ENCODE measurements around the gene LSG1. TPM values are rescaled to one million over a fixed set of nuclear protein-coding genes. Genes with fewer than 3 reads are reported as not detected.
A peak's percentile ranks its signal among the peaks of the same experiment; 100 is the strongest.
"Not testable (repeated sequence)": the region's sequence is repeated elsewhere in the genome, so short reads cannot be mapped to it uniquely, and the experiment has no call there.

LSG1 gene
- total RNA-seq, 2 experiments from 2014 or later, result 47.3 to 55.2 TPM

DNA sequence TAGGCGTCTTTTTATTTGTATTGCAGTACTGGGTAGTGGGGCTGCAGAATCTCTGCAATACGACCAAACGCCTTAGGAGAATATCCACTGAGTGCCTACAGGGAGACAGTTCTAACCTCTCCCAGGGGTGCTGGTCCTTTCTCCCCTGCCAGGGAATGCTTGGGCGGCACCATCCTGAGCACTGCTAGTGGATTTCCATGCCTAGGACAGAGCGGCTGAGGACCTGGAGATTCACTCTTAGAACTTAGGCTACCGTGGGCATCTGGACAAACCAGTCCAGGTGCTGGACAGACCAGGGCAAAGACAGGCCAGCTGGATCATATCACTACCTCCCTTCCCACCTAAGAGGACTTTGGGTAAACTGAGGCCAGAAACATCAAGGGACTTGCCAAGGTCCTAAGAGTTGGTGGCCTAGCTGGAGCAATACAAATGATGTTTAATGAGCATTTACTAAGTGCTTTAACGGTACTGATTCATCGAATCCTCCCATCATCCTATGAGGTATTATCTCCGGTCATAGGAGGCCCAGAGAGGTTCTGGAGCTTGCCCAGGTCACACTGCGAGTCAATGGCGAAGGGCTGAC lies 39.7 kb downstream of the LSG1 start:
- POLR2A ChIA-PET, result no interaction called here
- H3K4me3 Mint-ChIP-seq, result peak overlapping the region; percentile 88
- DNase-seq (no peak), ATAC-seq (ENCODE audit: low read depth) (no peak)
- H3K36me3 Mint-ChIP-seq, result peaks cover 11% of the 10 kb centered on the region
- peak overlapping the region; percentile 30 for H3K27ac Mint-ChIP-seq
- H3K27me3 Mint-ChIP-seq, result peaks cover 3% of the 10 kb centered on the region
- H3K9me3 Mint-ChIP-seq, result no peaks in the 10 kb centered on the region
- peaks cover 5% of the 10 kb centered on the region for H3K4me1 Mint-ChIP-seq

GRCh38 chr3:194631696-194632095 lies 40.3 kb downstream of the LSG1 start:
- DNase-seq (no peak), ATAC-seq (ENCODE audit: low read depth) (no peak)

GRCh38 chr3:194630681-194631080 lies 41.3 kb downstream of the LSG1 start:
- ATAC-seq (ENCODE audit: low read depth); POLR2A ChIA-PET; H3K4me1 Mint-ChIP-seq; DNase-seq; H3K9me3 Mint-ChIP-seq; H3K4me3 Mint-ChIP-seq; H3K27me3 Mint-ChIP-seq; H3K27ac Mint-ChIP-seq: not testable (repeated sequence)
- H3K36me3 Mint-ChIP-seq, result peaks cover 12% of the 10 kb centered on the region

More at GRCh38 chr3:194631696-194632095, 40.3 kb downstream of the LSG1 start:
- peak overlapping the region; percentile 88 for H3K4me3 Mint-ChIP-seq
- POLR2A ChIA-PET, result no interaction called here
- H3K27me3 Mint-ChIP-seq, result peaks cover 3% of the 10 kb centered on the region
- peaks cover 11% of the 10 kb centered on the region for H3K36me3 Mint-ChIP-seq
- peaks cover 5% of the 10 kb centered on the region for H3K4me1 Mint-ChIP-seq
- H3K9me3 Mint-ChIP-seq, result no peaks in the 10 kb centered on the region
- no peak overlapping the region for H3K27ac Mint-ChIP-seq

DNA sequence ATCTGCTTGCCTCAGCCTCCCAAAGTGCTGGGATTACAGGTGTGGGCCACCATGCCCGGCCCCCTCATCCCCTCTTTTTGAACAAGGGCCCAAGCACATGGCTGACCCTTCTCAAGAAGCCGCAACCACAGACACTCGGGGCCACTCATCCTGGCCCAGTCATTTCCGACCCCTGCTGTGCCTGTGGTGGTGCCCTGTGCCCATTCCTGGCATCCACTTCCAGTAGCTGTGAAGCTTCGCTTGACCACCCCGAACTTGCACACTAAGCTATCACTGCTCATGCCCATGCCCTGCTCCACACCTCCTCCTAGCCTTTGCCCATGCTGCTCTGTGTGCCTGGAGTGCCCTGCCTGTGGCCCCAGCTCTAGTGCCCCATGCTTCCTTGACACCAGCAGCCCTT lies 47.0 kb downstream of the LSG1 start:
- H3K9me3 Mint-ChIP-seq, result no peaks in the 10 kb centered on the region
- H3K27ac Mint-ChIP-seq, result no peak overlapping the region
- peaks cover 5% of the 10 kb centered on the region for H3K36me3 Mint-ChIP-seq
- ATAC-seq (ENCODE audit: low read depth), result no peak
- no peaks in the 10 kb centered on the region for H3K27me3 Mint-ChIP-seq
- DNase-seq, result no peak
- POLR2A ChIA-PET, result no interaction called here
- H3K4me3 Mint-ChIP-seq, result no peak overlapping the region
- no peaks in the 10 kb centered on the region for H3K4me1 Mint-ChIP-seq

DNA sequence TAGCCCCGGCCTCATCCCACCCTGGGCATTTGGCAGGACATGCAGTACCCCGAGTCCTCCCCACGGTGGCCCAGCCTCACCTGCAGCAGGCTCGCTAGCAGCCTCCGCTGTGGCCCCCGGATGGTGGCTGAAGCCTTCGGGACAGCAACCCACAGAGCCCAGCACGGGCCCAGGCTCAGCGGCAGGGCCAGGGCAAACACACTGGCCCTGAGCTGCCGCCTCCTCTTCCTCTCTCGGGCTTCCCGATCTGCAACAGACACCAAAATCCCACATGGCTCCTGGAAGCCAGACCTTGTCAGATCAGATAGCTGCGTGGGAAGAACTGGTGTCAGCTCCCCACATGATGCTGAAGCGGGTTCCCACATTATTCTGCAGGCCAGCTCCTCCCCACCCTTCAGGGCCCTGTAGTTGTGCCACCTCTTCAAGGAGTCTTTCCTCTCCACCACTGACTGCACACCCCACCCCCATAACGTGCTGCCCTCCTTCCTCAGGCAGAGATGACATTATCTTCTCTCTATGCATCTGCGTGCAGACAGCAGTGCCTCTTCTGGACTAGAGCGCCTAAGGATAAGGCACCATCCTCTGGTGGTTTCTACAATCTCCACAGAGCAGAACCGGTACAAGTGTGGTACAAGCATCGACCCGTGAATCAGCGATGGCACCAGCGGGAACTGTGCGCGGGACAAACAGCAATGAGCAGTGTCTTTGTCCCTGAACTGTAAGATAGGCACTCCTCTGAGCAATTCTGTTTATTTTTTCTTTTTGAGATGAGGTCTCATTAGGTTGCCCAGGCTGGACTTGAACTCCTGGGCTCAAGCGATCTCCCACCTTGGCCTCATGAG lies 48.3 kb downstream of the LSG1 start:
- POLR2A ChIA-PET, result no interaction called here

DNA sequence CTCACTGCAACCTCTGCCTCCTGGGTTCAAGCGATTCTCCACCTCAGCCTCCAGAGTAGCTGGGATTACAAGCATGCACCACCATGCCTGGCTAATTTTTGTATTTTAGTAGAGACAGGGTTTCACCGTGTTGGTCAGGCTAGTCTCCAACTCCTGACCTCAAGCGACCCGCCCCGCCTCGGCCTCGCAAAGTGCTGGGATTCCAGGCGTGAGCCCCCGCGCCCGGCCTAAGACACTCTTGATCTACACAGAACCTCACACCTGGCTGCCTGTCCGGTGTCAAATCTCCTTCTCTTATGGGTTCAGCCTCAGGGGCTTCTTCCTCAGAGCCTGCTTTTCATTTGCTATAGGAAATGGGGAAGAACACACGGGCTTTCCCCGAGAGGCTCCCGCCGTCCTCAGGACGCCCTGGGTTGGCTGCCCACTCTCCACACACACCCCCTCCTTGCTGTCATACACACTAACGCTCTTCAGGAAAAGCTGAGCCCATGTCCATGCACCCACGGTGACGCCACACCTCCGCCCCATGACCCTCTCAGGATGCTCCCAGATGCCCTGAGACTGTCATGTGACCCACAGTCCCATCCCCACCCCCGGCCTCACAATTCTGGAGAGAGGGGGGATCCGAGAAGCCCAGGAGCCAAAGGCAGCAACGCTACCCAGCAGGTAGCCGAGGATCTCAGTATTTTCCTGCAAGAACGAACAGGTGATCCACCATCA lies 49.2 kb downstream of the LSG1 start:
- H3K27me3 Mint-ChIP-seq, result no peaks in the 10 kb centered on the region
- POLR2A ChIA-PET, result no interaction called here

More for the DNA sequence above, 48.3 kb downstream of the LSG1 start:
- H3K4me3 Mint-ChIP-seq, result no peak overlapping the region
- DNase-seq (no peak), ATAC-seq (ENCODE audit: low read depth) (no peak)
- H3K27ac Mint-ChIP-seq, result no peak overlapping the region
- peaks cover 4% of the 10 kb centered on the region for H3K36me3 Mint-ChIP-seq
- H3K27me3 Mint-ChIP-seq, result no peaks in the 10 kb centered on the region
- no peaks in the 10 kb centered on the region for H3K4me1 Mint-ChIP-seq
- no peaks in the 10 kb centered on the region for H3K9me3 Mint-ChIP-seq

GRCh38 chr3:194621947-194622346 lies 50.0 kb downstream of the LSG1 start:
- Mint-ChIP-seq H3K9me3 (no peaks in the 10 kb centered on the region), H3K27ac (no peak overlapping the region), H3K4me1 (no peaks in the 10 kb centered on the region), H3K4me3 (no peak overlapping the region), H3K27me3 (no peaks in the 10 kb centered on the region), H3K36me3 (peaks cover 3% of the 10 kb centered on the region)
- ATAC-seq (ENCODE audit: low read depth) (no peak), DNase-seq (no peak)
- POLR2A ChIA-PET, result no interaction called here

More for the DNA sequence above, 49.2 kb downstream of the LSG1 start:
- Mint-ChIP-seq H3K36me3 (peaks cover 3% of the 10 kb centered on the region), H3K9me3 (no peaks in the 10 kb centered on the region), H3K4me1 (no peaks in the 10 kb centered on the region), H3K4me3 (no peak overlapping the region), H3K27ac (no peak overlapping the region)
- ATAC-seq (ENCODE audit: low read depth) (no peak), DNase-seq (no peak)

DNA sequence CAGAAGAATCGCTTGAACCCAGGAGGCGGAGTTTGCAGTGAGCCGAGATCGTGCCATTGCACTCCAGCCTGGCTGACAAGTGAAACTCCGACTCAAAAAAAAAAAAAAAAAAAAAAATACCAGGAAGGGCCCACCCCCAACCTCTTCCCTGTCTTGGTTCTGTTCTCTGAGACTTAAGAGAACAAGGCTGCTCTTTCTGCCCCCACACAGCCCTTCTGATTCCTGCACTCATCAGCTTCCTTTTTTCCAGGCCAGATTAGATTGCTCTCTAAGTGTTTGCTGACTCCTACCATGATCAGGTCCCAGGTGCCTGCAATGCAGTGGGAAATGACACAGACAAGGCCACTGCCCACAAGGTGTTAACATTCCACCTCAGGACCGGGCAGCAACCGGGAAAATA lies 51.8 kb downstream of the LSG1 start:
- H3K4me3 Mint-ChIP-seq, result no peak overlapping the region
- POLR2A ChIA-PET, result no interaction called here
- H3K27ac Mint-ChIP-seq, result peak overlapping the region; percentile 50
- ATAC-seq (ENCODE audit: low read depth), result no peak
- DNase-seq, result no peak
- H3K27me3 Mint-ChIP-seq, result no peaks in the 10 kb centered on the region
- H3K4me1 Mint-ChIP-seq, result no peaks in the 10 kb centered on the region
- H3K36me3 Mint-ChIP-seq, result no peaks in the 10 kb centered on the region
- H3K9me3 Mint-ChIP-seq, result no peaks in the 10 kb centered on the region

DNA sequence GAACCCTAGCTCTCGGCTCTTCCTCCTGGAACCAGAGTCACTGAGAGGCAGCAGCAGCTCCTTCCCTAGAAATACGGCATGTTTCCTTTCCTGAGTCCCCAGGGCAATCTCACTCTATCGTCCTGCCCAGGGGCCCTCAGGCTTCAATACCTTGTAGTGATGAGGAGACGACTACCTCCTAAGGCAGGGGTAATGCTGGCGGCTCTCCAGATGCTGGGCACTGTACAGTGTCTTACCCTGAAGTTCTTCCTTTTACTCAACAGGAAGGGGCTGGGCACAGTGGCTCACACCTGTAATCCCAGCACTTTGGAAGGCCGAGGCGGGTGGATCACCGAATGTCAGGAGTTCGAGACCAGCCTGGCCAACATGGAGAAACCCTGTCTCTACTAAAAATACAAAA lies 52.2 kb downstream of the LSG1 start:
- Mint-ChIP-seq H3K4me3 (no peak overlapping the region), H3K27me3 (no peaks in the 10 kb centered on the region), H3K36me3 (no peaks in the 10 kb centered on the region), H3K9me3 (no peaks in the 10 kb centered on the region), H3K27ac (no peak overlapping the region), H3K4me1 (no peaks in the 10 kb centered on the region)
- POLR2A ChIA-PET, result no interaction called here
- ATAC-seq (ENCODE audit: low read depth) (no peak), DNase-seq (no peak)

GRCh38 chr3:194618858-194619608 lies 53.0 kb downstream of the LSG1 start:
- ATAC-seq (ENCODE audit: low read depth) (no peak), DNase-seq (no peak)
- H3K27ac Mint-ChIP-seq, result no peak overlapping the region
- H3K4me3 Mint-ChIP-seq, result no peak overlapping the region
- POLR2A ChIA-PET, result no interaction called here
- H3K4me1 Mint-ChIP-seq, result no peaks in the 10 kb centered on the region
- no peaks in the 10 kb centered on the region for H3K9me3 Mint-ChIP-seq
- no peaks in the 10 kb centered on the region for H3K27me3 Mint-ChIP-seq
- H3K36me3 Mint-ChIP-seq, result no peaks in the 10 kb centered on the region

DNA sequence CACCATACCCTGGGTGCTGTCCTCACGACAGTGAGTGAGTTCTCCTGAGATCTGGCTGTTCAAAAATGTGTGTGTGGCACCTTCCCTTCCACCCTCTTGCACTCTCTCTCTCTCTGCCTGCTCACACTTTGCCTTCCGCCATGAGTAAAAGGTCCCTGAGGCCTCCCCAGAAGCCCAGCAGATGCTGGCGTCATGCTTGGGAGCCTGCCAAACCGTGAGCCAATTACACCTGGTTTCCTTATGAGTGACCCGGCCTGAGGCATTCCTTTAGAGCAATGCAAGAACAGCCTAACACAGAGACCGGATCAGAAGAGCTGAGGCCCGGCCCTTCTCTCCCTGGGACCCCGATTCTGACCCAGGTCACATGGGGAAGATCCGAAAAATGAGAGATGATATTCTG lies 54.2 kb downstream of the LSG1 start:
- Mint-ChIP-seq H3K27ac (no peak overlapping the region), H3K36me3 (no peaks in the 10 kb centered on the region), H3K9me3 (no peaks in the 10 kb centered on the region), H3K27me3 (no peaks in the 10 kb centered on the region), H3K4me3 (no peak overlapping the region), H3K4me1 (no peaks in the 10 kb centered on the region)
- POLR2A ChIA-PET, result no interaction called here
- no peak for DNase-seq
- no peak for ATAC-seq (ENCODE audit: low read depth)

- H3K4me1 Mint-ChIP-seq, result peaks cover 2% of the 10 kb centered on the region
- H3K27ac Mint-ChIP-seq, result no peak overlapping the region
- H3K9me3 Mint-ChIP-seq, result no peaks in the 10 kb centered on the region
- H3K27me3 Mint-ChIP-seq, result no peaks in the 10 kb centered on the region
- POLR2A ChIA-PET, result no interaction called here
- H3K4me3 Mint-ChIP-seq, result no peak overlapping the region
- DNase-seq (no peak), ATAC-seq (ENCODE audit: low read depth) (no peak)
- H3K36me3 Mint-ChIP-seq, result no peaks in the 10 kb centered on the region
Measured at GRCh38 chr3:194617143-194617671, 54.8 kb downstream of the LSG1 start.

DNA sequence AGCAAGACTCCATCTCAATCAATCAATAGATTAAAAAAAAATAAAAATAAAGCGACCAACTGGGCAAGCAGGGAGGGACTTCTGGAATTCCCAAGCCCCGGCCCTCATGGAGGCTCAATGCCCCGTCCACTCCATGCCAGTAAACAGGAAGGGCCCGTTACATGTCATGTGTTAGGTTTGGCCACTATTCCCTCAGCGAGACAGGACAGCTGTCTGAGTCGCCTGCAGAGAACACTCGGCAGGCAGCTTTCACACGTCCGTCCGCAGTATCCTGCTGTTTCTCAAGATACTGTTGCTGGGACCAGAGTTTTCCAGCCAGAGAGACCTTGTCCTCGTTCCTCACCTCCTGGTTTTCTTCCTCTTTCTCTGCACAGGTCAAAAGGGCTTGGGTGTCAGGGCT lies 56.8 kb downstream of the LSG1 start:
- POLR2A ChIA-PET, result no interaction called here
- ATAC-seq (ENCODE audit: low read depth) (no peak), DNase-seq (no peak)
- Mint-ChIP-seq H3K9me3 (no peaks in the 10 kb centered on the region), H3K4me1 (peaks cover 2% of the 10 kb centered on the region), H3K27ac (no peak overlapping the region), H3K27me3 (no peaks in the 10 kb centered on the region), H3K36me3 (no peaks in the 10 kb centered on the region), H3K4me3 (no peak overlapping the region)

Data from activated naive CD8-positive, alpha-beta T cell treated with anti-CD3 and anti-CD28 coated beads, Interleukin-2, amount 10 ng/mL, durations not matched to agents 7 days and 5 days (primary cell).